Lower leg skin (tissue), 3 donors: ENCODE data around the gene SEMA6C.

Experiments used
- POLR2A ChIP-seq, 2 donors: fragments of 450-650 bp; IDR thresholded peaks; one replicate each; pipeline ENCODE4 v1.6.1; 2016 to 2017; ENCODE audit warnings: antibody characterized with exemption in 2 of 2, mild to moderate bottlenecking in 1 of 2, moderate library complexity in 1 of 2
- TF ChIP-seq, protein P1 (sequence below), 3 donors: fragments of 450-650 bp; IDR thresholded peaks; one replicate each; pipeline ENCODE4 v1.5.1; 2016; ENCODE audit warnings: antibody characterized with exemption in 3 of 3, mild to moderate bottlenecking in 3 of 3, moderate library complexity in 2 of 3

DNA sequence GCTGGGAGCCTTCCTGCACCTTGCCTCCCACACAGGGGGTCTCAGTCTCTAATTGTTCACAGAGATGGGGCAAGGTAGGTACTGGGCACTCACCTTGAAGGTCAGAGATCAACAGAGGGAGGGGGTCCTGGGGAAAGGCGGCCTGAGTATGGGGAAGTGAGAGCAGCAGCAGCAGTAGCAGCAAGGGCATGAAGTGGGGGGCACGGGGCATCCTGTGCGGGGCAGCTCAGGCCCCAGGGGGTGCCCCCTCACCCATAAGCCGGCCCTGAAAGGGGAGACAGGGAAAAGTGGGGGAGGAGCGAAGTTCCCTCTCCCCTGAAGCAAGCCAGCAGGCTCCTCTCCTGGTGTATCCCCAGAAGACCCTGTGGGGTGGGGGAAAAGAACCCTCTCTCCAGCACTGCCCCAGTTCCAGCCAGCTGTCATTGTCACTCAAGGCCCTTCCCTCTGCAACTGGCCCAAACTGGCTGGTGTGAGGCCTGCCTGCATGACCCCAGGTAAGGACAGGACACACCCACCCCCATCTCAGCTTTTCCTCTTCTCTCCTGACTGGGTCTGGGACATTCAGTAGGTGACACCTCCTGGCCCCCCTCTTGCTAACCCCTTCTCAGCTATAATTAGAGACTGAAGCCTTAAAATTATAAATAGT is 3.9 kb downstream of the SEMA6C start:
- TF ChIP-seq, protein P1, sequence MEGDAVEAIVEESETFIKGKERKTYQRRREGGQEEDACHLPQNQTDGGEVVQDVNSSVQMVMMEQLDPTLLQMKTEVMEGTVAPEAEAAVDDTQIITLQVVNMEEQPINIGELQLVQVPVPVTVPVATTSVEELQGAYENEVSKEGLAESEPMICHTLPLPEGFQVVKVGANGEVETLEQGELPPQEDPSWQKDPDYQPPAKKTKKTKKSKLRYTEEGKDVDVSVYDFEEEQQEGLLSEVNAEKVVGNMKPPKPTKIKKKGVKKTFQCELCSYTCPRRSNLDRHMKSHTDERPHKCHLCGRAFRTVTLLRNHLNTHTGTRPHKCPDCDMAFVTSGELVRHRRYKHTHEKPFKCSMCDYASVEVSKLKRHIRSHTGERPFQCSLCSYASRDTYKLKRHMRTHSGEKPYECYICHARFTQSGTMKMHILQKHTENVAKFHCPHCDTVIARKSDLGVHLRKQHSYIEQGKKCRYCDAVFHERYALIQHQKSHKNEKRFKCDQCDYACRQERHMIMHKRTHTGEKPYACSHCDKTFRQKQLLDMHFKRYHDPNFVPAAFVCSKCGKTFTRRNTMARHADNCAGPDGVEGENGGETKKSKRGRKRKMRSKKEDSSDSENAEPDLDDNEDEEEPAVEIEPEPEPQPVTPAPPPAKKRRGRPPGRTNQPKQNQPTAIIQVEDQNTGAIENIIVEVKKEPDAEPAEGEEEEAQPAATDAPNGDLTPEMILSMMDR (IDR thresholded peaks at IDR 0.05): no peak
- no peak for TF ChIP-seq POLR2A (IDR thresholded peaks at IDR 0.05)
